SK-N-SH treated with all-trans-retinoic acid at 6 μM for 48 hours (cell line): ENCODE results near the gene ERCC1.

Experiments
- BACH2 ChIP-seq: fragments of 250-450 bp; sonication (Bioruptor Pico); IDR thresholded peaks from 2 replicates; pipeline ENCODE4 v1.9.0; 2021; ENCODE audit warnings: mild to moderate bottlenecking, borderline replicate concordance
- GLIS3 ChIP-seq: fragments of 250-450 bp; sonication (Bioruptor Pico); IDR thresholded peaks from 2 replicates; pipeline ENCODE4 v1.5.0; 2020; ENCODE audit warnings: mild to moderate bottlenecking, moderate library complexity
- OSR1 ChIP-seq: fragments of 250-450 bp; sonication (Bioruptor Pico); IDR thresholded peaks from 2 replicates; pipeline ENCODE4 v1.8.0; 2022; ENCODE audit warnings: moderate library complexity, mild to moderate bottlenecking, inconsistent platforms
- ZC3H10 ChIP-seq: fragments of 250-450 bp; sonication (Bioruptor Pico); IDR thresholded peaks from 2 replicates; pipeline ENCODE4 v1.5.1; 2021; ENCODE audit warnings: mild to moderate bottlenecking, moderate library complexity
- ZFP3 ChIP-seq: fragments of 250-450 bp; sonication (Bioruptor Pico); IDR thresholded peaks from 2 replicates; pipeline ENCODE4 v1.5.0; 2020; ENCODE audit warnings: mild to moderate bottlenecking, moderate library complexity
- ZNF8 ChIP-seq: fragments of 450-650 bp; formaldehyde crosslinking; IDR thresholded peaks from 2 replicates; pipeline ENCODE4 v1.5.0; 2020; ENCODE audit warnings: mild to moderate bottlenecking, moderate library complexity
- TF ChIP-seq, protein P1 (sequence below): fragments of 250-450 bp; sonication (Bioruptor Pico); IDR thresholded peaks from 2 replicates; pipeline ENCODE4 v1.8.0; 2020; ENCODE audit warnings: mild to moderate bottlenecking, moderate library complexity, borderline replicate concordance
- TF ChIP-seq, protein P2 (sequence below): fragments of 250-450 bp; sonication (Bioruptor Pico); IDR thresholded peaks from 2 replicates; pipeline ENCODE4 v1.5.0; 2020; ENCODE audit warnings: mild to moderate bottlenecking, moderate library complexity

DNA sequence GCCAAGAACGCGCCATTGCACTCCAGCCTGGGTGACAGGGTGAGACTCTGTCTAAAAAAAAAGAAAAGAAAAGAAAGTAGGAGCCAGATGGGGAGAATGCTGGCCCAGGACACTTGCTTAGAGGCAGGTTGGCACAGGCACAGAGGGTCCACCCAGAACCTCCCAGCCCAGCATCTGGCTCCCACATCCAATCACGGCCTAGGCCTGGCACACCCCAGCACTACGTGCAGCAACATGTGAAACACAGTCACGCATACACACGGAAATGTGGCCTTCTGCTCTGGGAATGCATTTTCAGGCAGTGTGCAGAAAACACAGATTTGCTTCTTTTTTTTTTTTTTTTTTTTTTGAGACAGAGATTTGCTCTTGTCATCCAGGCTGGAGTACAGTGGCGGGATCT, 23.2 kb upstream of the ERCC1 start:
- TF ChIP-seq ZNF8 (CRISPR knock-in tag) (no peak), ZC3H10 (CRISPR knock-in tag) (no peak), GLIS3 (CRISPR knock-in tag) (no peak), OSR1 (CRISPR knock-in tag) (no peak), BACH2 (no peak), ZFP3 (no peak)
- TF ChIP-seq, protein P1, sequence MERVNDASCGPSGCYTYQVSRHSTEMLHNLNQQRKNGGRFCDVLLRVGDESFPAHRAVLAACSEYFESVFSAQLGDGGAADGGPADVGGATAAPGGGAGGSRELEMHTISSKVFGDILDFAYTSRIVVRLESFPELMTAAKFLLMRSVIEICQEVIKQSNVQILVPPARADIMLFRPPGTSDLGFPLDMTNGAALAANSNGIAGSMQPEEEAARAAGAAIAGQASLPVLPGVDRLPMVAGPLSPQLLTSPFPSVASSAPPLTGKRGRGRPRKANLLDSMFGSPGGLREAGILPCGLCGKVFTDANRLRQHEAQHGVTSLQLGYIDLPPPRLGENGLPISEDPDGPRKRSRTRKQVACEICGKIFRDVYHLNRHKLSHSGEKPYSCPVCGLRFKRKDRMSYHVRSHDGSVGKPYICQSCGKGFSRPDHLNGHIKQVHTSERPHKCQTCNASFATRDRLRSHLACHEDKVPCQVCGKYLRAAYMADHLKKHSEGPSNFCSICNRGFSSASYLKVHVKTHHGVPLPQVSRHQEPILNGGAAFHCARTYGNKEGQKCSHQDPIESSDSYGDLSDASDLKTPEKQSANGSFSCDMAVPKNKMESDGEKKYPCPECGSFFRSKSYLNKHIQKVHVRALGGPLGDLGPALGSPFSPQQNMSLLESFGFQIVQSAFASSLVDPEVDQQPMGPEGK (CRISPR knock-in tag), result no peak
- TF ChIP-seq, protein P2, sequence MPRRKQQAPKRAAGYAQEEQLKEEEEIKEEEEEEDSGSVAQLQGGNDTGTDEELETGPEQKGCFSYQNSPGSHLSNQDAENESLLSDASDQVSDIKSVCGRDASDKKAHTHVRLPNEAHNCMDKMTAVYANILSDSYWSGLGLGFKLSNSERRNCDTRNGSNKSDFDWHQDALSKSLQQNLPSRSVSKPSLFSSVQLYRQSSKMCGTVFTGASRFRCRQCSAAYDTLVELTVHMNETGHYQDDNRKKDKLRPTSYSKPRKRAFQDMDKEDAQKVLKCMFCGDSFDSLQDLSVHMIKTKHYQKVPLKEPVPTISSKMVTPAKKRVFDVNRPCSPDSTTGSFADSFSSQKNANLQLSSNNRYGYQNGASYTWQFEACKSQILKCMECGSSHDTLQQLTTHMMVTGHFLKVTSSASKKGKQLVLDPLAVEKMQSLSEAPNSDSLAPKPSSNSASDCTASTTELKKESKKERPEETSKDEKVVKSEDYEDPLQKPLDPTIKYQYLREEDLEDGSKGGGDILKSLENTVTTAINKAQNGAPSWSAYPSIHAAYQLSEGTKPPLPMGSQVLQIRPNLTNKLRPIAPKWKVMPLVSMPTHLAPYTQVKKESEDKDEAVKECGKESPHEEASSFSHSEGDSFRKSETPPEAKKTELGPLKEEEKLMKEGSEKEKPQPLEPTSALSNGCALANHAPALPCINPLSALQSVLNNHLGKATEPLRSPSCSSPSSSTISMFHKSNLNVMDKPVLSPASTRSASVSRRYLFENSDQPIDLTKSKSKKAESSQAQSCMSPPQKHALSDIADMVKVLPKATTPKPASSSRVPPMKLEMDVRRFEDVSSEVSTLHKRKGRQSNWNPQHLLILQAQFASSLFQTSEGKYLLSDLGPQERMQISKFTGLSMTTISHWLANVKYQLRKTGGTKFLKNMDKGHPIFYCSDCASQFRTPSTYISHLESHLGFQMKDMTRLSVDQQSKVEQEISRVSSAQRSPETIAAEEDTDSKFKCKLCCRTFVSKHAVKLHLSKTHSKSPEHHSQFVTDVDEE, result no peak
